GM18868 (cell line): ENCODE measurements around the gene PTPRK.
"Not testable (repeated sequence)": the region's sequence is repeated elsewhere in the genome, so short reads cannot be mapped to it uniquely, and the experiment has no call there.

Experiments used
- ATAC-seq: cut with Tn5 transposase; IDR thresholded peaks from one replicate; pipeline ENCODE4 v1.9.1; 2021; ENCODE audit warnings: mild to moderate bottlenecking, moderate library complexity; ENCODE audit not compliant: unreplicated experiment

PTPRK gene

DNA sequence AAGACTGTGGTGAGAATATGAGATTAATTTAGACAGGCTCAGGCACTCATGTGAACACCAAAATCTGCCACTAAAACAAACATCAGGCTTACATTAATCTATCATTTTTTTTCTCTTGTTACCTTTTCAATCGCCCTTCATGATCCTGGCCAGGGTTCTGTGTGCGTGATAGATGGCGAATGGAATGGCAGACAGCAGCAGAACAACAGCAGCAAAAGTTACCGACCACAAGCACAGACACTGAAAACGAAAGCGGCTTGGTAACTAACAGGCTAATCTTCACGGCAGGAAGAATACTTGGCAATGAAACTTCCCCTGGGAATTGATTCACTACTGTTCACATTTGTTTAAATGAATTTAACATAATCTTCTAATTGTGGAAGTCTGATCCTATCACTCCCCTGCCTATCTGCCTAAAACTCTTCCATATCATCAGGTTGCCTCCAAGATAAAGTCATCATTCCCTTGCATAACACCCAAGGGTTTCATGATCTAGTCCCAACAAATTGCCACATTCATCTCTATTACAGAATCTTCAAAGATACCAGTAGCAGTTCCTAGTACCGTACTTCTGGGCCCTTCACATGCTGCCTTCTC, 28.7 kb downstream of the PTPRK start:
- ATAC-seq: peak; percentile 80

DNA sequence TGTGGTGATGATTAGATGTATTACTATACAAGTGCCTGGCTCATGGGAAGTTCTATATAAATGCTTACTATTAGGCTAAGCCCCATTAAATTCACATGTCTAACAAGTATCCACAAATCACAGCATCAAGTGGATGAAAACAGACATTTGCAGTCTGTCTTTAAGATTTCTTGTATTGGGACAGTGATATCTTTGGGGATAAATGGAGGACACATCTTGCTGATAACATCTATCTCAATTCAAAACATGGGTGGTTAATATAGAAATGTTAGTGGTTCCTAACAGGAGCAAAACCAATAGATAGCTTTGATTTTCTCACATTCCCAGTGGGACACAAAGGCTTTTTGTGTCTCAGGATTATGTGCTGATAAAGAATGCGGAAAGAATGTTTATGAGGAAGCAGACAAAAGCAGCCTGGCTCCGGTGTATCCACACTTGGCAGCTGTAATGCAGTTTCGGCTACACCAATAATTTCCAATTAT, 29.3 kb downstream of the PTPRK start:
- no peak for ATAC-seq

DNA sequence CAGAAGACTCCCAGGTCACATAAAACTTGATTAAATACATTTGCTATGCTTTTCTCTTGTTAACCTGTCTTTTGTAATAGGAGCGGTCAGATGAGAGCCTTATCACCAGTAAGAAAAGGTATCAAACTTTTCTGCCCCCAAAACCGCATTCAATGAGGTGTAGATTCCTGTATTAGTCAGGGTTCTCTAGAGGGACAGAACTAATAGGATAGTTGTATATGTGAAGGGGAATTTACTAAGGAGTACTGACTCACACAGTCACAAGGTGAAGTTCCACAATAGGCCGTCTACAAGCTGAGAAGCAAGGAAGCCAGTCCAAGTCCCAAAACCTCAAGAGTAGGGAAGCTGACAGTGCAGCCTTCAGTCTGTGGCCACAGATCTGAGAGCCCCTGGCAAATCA, 32.7 kb downstream of the PTPRK start:
- no peak for ATAC-seq

DNA sequence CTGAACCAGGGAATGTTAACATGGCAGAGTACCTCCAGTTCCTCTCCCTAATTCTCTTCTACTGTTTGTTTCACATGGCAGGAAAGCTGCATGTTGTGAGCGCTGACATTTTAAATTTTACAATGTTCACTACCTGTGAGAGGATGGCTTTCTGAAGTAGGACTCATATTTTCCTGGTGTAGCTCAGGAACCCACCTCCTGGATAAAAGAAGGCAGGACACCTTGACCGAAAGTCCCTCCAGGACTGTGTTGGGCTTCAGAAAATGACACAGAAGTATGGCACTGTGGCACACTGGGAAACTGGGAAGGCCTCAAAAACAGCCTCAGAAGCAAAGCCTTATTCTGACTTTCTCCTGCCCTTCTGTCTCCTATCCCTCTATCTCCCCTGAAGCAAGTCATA, 33.3 kb downstream of the PTPRK start:
- no peak for ATAC-seq

DNA sequence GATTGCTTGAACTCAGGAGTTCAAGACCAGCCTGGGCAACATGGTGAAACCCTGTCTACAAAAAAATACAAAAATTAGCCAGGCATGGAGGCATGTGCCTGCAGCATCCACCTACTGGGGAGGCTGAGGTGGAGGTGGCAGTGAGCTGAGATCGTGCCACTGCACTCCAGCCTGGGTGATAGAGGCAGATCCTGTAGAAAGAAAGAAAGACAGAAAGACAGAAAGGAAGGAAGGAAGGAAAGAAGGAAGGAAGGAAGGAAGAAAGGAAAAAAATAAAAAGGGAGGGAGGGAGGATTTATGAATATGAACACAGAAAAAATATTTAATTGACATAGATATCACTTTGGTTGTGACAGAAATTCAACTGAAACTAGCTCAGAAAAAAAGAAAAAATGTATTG, 33.8 kb downstream of the PTPRK start:
- ATAC-seq: not testable (repeated sequence)

DNA sequence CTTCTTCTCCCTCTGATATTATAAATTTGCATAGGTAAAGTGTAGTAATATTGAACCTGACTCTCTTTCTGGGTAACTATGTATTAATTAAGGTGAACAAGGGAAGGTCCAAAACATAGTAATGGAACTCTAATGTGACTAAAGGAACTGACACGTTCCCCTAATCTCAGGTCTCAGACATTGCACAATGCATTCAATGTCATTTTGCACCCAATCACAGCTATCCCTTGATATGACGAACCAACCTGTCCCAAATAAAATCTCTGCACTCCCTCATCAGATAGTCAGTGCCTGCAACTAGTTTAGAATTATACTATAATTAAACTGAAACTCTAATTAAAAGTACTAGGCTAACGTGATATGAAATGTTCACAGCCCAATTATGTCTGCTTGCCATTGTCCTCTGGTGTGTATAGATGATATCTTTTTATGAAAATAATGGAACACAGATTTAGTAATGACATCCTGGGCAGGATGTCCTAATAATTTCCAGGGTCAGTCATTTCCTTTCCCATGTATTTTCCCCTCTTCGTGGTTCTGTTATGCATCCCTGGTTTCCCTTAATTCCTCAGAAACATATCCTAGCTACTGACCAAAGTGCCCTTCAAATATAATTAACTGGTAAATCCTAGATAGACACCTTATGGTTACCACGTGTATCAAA, 36.8 kb downstream of the PTPRK start:
- no peak for ATAC-seq

DNA sequence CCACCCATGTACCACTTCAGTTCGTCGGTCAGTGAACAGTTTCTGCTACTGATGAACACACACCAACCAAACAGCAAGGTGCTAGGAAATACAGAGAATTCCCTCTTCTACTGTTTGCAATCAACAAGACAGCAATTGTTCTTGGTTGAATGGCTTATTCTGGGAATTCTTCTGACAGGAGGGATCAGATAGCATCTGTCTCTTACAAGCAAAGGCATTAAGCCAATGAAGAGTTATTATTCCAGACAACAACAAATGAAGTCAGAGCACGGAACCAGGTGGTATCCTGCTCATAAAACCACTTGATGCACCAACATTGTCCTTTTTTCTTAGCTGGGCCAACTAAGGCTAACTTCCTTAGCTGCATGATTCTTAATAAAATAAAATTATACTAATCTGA, 37.8 kb downstream of the PTPRK start:
- ATAC-seq: no peak

DNA sequence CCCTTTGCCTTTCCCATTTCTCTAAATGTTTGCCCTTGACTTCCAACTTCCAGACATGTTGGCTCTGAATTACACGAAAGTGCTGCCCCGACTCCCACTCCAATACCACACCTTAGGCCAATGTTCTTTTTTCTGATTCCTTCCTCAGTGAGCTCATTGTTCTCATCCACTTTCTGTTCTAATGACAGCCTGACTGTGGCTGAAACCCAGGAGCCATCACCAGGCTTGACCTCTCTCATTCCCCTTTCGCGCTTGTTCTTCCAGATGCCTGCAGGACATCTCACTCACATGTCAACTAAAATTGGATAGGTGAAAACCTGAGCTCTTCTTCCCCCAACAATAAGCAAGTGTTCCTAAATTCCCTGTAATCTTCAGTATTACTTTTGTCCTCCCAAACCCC, 40.4 kb downstream of the PTPRK start:
- no peak for ATAC-seq

DNA sequence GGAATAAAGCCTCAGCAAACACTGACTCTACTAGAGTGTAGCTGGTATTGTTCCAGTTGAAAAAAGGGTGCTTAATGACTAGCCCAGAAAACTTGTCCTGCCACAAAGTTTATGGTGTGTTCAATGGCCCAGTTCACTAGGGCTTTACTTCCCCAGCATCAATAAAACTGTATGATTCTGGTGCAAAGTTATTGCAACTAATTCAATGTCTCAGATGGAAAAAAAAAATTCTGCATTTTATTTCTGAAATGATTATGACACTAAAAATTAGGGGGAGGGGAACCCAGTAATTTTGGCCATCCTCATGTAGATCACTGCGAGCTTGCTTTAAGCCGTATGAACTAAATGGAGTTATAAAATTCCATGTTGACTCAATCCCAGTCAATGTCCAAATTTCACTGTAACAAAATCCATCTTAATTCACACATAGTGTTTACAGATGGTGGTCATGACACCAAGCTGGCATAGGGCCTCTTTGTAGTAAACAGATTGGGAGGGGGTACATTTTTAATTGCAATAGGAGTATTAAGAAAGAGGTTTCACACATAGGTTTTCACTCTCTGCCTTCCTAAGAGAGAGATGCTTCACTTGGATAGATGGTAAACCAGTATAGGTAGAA, 41.2 kb downstream of the PTPRK start:
- ATAC-seq: no peak

DNA sequence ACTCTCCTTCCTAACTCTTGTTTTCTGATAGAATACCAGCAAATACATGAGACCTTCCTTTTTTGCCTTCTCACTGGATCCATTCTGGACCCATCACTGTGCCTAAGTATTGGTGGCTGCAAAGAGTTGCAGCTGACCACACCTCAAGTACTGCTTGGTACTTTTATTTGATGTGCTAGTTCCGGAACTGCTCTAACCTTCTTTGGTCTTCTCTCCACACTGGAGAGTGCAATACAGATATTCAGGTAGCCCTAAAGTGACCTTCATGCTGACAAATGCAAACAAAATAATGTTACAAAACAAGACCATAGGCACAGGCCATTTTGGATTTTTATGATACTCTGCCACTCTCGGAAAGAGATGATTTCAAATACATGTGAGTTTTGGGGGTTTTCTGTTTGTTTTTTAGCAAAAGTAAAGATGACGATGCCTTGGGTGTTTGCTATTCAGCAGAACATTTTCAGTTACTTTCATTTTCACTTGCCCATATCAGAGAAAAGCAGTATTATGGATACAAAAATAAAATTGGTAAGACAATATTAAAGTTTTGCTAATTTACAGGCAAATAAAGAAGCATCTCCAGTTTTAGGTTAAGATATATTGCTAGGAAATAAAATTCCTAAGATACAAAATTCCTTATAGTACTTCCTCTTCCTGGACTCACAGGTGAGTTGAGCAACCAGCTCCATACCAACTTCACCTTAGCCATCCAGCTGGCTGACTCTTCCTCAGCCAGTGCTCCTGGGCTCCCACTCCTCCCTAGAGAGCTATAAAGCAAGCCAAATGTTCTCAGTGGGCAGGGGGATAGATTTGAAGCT, 42.0 kb downstream of the PTPRK start:
- no peak for ATAC-seq

DNA sequence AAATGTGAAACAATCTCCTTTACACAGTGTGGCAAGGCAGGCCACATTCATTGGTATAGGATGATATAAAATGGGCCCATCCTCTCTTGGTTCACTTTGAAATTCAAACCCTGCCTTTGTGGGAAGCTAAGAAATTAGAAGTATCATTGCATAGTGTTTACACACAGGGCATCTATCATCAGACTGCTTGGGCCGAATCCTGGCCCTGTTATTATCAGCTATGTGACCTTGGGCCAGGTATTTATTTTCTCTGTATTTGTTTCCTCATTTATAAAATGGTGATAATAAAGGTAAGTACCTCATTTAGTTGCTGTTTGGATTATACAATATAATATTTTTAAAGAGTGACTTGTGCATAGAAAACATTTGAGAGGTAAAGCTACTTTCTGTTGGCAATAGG, 45.5 kb downstream of the PTPRK start:
- no peak for ATAC-seq

DNA sequence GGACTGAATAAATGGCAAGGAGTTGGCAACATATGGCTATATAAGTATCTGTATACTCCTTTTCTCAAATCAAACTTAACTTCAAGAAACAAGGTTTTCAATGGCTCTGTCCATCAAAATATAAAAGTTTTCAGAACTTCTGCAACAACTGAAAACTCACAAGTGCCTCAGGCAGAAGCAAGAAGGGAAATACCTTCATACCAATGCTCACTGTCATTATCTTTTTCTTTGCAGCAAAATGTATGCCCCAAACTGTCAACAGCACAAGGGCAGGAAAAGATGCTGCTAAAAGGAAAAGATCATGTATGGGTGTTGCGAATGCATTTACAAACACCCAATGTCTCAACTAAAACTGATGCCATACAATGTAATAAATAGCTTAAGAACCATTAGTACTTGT, 45.9 kb downstream of the PTPRK start:
- no peak for ATAC-seq

DNA sequence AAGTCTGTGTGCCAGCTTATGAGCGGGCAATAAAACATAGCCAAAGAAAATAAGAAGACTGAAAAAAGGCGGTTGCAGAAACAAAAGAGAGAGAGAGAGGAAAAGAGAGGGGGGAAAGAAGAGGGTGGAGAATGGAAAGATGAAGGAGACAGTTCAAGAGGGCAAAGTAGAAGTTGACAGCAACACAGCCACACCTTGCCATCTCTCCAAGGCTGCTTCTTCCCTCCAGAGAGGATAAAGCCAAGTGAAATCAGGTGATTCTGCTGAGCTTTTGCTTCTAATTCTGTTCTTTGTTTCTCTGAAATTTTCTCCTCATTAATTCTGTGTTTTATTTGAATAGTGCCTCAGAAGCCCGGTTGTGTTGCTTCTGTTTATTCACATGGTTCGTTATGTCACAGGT, 48.5 kb downstream of the PTPRK start:
- ATAC-seq: no peak

DNA sequence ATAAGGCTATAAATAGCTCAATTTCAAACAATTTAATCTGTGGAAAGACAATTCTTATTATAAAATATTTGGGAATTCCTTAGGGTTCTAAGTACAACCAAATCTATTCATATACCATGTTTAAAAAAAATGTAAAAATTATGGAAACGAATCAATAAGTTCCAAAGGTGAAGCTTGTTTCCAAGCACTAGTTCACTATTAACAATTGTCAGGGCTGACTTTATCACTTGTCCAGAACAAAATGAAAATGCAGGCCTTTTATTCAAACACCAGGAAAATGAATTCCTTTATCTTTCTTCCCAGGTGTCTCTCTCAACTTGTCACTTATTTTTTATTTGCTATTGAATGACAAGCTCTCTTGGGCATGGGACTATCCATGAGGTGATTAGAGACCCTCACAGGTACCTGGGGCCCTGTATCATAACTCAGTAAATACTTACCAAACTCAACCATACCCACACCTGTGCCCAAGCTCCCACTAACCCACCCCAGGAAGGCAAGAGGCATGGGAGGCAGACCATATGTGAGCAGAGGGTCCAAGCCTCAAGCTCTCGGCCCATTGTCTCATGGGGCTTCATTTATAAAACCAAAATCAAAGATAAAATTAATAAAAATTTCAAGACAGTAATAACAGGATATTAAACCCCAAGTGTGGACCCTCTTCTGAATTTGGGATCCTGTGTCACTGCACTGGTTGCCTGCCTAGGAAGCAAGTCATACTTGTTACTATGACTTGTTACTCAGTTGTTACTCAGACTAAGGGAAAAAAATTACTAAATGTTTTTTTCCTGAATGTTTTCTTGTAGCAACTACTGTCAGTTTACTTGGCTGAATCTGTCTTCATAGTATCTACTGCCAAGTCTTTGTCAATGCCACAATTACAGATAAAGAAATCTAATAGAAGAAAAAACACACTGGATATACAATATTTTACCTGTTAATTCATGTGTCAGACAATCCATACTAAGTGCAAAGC, 54.7 kb downstream of the PTPRK start:
- no peak for ATAC-seq

DNA sequence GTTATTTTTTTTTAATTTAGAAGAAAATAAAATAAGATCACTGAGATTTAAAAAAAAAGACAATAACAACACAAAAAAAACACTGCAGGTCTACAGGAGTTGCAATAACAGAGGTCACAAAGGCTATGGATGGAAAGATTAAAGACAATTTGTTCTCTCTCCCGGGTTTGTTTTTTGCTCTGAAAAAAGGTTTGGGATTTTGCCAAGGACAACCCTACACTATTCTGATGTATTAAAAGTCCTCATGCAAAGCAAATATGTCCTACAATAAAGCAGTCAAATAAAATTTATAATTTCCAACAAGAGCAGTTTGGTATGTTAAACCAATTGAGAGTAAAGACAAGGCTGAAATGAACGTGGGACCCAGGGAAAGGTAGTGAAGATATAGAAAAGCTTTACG, 55.6 kb downstream of the PTPRK start:
- no peak for ATAC-seq

DNA sequence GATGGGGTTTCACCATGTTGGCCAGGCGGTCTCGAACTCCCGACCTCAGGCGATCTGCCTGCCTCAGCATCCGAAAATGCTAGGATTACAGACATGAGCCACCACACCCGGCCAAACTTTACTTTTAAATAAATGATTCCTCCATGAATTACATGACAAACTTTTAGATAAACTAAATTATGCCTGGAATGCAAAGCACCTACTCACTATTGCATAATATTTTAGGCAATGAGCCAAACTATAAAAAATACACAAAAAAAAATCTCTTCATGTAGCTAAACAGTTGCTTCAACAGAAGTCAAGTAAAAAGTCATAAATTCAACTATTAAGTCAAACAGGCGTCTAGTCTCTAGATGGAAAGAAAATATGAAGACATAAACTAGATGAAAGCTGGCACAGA, 56.5 kb downstream of the PTPRK start:
- no peak for ATAC-seq

DNA sequence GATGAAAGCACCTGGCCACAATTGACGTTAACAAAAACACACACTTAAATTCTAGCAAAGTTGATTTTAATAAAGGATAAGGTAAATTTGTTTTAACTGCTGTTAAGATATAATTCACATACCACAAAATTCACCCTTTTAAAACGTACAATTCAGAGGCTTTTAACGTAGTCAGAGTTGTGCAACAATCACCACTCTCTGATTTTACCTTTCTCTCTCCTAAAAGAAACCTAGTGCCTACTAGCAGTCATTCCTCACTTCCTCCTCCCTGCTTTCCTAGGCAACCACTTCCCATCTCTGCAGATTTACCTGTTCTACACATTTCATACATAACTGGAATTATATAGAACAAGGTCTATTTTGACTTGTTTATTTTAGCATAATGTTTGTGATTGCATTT, 58.9 kb downstream of the PTPRK start:
- ATAC-seq: no peak

DNA sequence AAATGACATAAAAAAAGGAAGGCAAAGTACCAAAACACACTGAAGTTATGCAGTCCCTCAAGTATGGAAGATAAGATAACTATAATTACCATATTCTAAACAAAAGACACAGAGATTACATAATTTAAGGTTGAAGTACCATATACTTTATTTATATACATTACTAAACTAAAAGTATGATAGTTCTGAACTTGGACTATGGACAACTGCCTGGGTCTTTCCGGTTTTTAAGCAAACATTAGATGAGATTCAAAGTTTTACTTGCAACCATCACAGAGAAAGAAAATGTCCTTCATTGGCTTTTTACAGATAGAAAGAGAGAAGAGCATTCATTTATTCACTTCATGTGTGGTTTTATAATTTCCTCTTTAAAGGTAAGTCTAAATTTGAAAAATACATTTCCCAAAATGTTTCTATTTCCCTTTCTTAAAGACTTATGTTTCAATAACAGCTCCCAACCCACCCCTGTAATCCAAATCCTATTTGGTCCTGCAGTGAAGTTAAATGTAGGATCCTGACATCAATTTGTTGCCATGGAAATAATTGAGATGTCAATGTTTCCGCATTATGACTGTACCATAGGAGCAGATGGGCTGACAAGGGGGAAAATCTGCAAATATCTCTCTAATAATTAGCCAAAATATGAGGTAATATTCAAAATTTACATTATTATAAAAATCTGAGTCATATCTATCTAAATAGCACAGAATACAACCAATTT, 63.7 kb downstream of the PTPRK start:
- ATAC-seq: no peak

DNA sequence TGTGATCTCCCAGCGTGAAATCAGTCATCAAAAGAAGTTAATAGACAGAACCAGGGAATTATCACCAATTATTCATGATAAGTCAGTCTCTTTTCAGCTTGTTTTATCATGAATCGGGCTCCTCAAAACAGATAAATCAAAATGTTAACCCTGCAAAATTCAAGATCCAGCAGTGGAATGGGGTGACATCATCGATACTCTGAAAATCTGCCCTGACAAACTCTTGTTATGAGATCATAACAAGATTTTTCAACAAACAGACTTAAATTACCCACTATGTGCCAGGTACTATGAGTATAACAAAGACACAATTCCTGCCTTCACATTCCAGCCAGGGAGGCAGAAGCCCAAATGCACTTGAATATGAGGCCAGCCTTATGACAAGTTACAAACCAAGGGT, 64.4 kb downstream of the PTPRK start:
- ATAC-seq: no peak

DNA sequence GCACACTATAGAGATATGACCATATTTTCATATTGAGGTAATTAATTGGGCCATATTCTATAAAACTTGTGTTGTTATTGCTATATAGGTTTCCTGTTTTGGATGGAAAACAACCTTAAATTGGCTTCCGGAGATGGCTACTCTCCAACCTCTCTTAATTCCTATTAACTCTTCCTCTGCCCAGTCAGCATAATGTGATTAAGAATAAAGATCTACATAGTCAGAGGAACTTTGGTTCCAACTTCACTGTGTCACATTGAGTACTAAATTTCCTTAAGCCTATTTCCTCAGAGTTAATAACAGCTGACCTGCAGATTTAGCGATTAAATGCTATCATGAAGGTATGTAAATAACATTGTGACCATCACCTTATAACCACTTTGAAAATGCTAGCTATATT, 67.7 kb downstream of the PTPRK start:
- no peak for ATAC-seq
